GM20000 (cell line): ENCODE results near the gene KRTAP12-1.

Source experiments
- DNase-seq: peaks from one replicate; pipeline ENCODE4 v3.0.0; 2012; ENCODE audit warnings: low spot score
- CTCF ChIP-seq: IDR thresholded peaks from 2 replicates; pipeline ENCODE4 v1.5.1; 2012; ENCODE audit warnings: mild to moderate bottlenecking, control low read depth; ENCODE audit errors: extremely low read depth, missing control alignments

The KRTAP12-1 gene

GRCh38 chr21:44706026-44706705 lies 24.2 kb upstream of the KRTAP12-1 start:
- TF ChIP-seq CTCF, result no peak
- DNase-seq, result no peak

- TF ChIP-seq CTCF, result no peak
- peak; percentile 8 for DNase-seq
Measured at GRCh38 chr21:44704636-44705001, 22.7 kb upstream of the KRTAP12-1 start.

GRCh38 chr21:44703731-44704635 lies 22.0 kb upstream of the KRTAP12-1 start:
- TF ChIP-seq CTCF, result no peak
- DNase-seq, result peak; percentile 14

GRCh38 chr21:44702973-44703730 lies 21.2 kb upstream of the KRTAP12-1 start:
- DNase-seq, result no peak
- no peak for TF ChIP-seq CTCF

GRCh38 chr21:44702111-44702972 lies 20.4 kb upstream of the KRTAP12-1 start:
- no peak for DNase-seq
- no peak for TF ChIP-seq CTCF

- DNase-seq, result no peak
- TF ChIP-seq CTCF, result no peak
Measured at GRCh38 chr21:44701541-44701940, 19.6 kb upstream of the KRTAP12-1 start.
